ENCODE measurements around the gene ZYG11A.
A peak's percentile ranks its signal among the peaks of the same experiment; 100 is the strongest.
"Not testable (repeated sequence)": the region's sequence is repeated elsewhere in the genome, so short reads cannot be mapped to it uniquely, and the experiment has no call there.

The ZYG11A gene

DNA sequence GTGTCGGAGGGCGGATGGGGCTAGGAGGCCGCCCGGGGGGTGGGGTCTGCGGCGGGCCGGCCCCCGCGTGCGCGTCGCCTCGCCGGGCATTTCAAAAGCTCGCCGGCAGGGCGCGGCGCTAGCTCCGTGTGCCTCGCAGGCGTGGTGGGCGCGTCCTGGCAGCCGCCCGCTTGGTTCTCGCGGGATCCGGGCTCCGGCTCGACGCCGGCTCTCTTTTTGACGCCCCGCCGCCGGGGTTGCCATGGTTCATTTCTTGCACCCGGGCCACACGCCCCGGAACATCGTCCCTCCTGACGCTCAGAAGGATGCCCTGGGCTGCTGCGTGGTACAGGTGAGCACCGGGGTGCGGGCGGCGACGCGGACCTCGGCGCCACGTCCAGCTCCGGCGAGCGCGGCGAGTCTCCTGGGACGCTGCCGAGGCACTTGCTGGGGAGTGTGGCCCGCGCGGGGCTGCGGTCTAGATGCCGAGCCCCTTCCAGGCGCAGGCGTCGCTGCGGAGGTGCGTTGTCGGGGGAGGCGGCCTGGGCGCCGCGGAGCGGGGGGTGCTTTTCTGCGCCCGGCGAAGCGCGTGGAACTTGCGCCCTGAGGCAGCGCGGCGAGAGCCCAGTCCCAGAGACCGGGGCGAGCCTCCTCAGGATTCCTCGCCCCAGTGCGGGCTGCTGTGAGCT lies at the start of gene ZYG11A:
ZYG11A (plus strand) TSS at position 118 of the 668 bp plus-strand sequence; CDS start at position 242, 124 bp downstream.
- DNase-seq, result peak; percentile 80

DNA sequence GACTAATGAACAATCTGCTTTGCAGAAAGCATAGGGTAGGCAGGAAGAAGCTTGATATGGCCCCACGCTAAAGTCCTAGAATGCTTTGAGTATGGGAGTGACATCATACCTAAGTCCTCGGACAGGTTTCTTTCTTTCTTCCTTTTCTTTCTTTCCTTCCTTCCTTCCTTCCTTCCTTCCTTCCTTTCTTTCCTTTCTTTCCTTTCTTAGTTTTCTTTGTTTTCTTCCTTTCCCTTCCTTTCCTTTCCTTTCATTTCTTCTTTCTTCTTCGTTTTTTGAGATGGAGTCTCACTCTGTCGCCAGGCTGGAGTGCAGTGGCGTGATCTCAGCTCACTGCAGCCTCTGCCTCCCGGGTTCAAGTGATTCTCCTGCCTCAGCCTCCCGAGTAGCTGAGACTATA lies 48.8 kb upstream of the ZYG11A start:
- not testable (repeated sequence) for DNase-seq

DNA sequence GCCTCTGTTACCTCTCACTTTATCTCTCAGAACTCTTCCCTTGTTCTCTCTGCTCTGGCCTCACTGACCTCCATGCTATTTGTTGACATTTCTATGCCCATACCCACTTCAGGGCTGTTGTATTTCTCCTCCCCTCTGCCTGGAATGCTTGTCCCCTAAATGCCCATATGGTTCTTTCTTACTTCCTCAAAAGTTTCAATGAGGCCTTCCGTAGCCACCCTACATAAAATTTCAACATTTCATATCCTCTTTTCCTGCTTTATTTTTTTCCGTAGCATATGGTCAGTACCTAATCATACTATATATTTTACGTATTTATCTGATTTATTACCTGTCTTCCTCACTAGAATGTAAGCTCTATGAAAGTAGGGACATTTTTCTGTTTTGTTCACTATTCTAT lies 47.1 kb upstream of the ZYG11A start:
- no peak for DNase-seq

DNA sequence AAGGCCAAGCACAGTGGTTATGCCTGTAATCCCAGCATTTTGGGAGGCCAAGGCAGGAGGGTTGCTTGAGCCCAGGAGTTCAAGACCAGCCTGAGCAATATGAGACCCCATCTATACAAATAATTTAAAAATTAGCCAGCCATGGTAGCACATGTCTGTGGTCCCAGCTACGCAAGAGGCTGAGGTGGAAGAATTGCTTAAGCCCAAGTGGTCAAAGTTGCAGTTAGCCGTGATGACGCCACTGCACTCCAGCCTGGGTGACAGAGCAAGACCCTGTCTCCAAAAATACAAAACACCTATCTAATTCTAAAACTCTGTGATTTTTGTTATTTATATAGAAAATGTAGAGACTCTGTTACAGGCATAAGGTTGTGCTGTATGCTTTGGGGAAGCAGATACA lies 44.2 kb upstream of the ZYG11A start:
- DNase-seq, result no peak

DNA sequence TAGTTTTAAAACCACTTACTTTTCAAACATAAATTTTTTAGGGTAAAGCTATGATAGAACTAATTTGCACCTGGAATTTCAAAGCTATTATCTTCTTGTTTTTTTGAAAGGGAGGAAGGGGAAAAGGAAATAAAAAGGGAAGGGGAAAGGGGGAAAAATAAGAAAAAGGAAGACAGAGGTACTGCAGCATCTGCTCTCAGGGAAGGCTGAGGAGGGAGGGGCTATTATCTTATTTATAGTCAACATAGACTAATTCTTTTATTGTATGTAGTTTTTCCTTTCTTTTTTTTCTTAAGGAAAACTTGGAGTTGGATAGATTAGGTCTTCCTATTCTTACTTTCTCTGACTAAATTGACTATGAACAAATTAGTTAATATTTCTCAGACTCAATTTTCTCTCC lies 41.5 kb upstream of the ZYG11A start:
- DNase-seq, result no peak

DNA sequence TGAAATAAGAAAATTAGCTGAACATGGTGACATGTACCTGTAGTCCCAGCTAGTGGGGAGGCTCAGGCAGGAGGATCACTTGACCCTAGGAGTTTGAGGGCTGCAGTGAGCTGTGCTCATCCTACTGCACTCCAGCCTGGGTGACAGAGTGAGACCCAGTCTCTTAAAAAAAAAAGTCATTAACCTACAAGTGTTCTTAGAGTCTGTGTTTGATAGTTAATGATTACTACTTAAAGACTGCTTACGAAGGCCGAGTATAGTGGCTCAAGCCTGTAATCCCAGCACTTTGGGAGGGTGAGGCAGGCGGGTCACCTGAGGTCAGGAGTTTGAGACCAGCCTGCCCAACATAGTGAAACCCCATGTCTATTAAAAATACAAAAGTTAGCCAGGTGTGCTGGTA lies 38.5 kb upstream of the ZYG11A start:
- not testable (repeated sequence) for DNase-seq

DNA sequence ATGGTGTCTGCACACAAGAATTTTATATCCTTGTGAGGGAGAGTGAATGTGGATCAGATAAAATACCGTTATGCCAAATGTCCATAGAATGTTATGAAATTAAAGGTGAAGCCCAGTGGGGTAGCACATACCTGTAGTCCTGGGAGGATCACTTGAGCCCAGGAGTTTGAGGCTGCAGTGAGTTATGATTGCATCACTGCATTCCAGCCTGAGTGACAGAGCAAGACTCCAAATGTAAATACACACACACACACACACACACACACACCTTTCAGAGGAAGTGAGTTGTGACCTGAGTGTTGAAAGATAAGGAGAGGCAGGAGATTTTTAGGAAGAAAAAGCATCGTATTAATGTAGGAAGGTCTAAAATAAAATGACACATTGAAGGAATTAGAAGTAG lies 28.1 kb upstream of the ZYG11A start:
- no peak for DNase-seq

DNA sequence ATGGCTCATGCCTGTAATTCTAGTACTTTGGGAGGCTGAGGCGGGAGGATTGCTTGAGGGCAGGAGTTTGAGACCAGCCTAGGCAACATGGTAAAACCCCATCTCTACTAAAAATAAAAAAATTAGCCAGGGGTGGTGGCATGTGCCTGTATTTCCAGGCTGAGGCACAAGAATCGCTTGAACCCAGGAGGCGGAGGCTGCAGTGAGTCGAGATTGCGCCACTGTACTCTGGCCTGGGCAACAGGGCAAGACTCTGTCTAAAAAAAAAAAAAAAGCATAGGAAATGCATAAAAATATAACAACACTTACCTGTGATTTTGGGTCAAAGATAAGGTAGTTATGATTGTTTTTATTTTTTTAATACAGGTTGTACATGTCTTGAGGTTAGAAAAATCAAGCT lies 21.7 kb upstream of the ZYG11A start:
- not testable (repeated sequence) for DNase-seq

DNA sequence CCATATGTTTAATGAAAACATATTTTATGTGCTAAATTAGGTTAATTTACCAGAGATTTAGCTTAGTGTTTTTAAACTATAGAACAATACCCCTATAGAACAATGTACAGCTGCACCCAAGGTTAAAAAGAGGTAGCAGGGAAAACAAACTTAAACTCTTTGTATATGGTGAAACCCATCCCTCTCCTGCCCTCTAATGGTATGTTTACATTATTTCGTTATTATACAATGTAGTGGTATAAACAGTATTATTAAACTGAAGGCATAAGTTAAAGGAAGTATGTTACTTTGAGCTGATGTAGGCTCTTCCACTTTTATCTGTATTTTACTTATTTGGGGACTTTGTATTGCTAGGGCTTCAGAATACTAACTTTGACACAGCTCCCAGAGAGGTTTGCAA lies 16.7 kb upstream of the ZYG11A start:
- DNase-seq, result no peak

DNA sequence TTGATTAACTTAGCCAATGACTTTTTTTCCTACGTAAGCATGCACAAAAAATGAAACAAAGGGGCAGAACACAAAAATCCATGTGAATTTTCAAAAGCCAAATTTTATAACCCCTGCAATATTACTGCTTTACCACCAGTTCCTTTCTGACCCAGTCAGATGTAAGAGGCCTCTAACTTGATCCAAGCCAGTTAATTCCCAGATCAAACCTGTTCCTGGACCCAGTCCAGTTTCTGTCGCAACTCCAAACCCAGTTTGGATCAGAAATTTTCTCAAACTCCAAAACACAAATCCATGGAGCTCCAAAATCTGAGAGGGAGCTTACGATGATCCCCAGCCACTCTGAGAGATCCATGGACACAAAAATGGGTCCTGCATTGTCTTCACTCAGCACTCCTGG lies 7.8 kb upstream of the ZYG11A start:
- no peak for DNase-seq

DNA sequence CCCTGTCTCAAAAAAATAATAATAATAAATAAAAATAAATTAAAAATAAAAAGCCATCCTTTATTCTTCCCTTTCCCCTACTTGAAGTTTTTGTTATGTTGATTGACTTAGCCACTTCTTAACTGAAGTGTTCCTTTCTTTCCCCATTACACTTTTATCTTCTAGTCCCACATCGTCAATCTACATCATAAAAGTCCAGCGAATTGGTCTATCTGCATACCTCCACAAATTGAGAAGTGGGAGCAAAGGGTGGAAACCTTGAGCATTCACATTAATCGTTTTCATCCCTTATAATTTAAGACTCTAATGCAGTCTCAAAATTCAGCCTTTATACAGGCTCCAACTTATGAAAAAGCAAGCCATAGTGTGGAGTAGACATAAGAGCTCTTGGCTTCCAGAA lies 6.5 kb upstream of the ZYG11A start:
- DNase-seq, result no peak

DNA sequence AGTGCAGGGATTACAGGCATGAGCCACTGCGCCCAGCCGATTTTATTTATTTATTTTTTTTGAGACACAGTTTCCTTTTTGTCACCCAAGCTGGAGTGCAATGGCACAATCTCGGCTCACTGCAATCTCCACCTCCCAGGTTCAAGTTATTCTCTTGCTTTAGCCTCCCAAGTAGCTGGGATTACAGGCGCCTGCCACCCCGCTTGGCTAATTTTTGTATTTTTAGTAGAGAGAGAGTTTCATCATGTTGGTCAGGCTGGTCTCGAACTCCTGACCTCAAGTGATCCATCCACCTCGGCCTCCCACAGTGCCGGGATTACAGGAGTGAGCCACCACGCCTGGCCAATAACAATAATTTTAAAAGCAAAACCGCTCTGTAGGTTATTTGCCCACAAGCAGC lies 3.4 kb upstream of the ZYG11A start:
- DNase-seq, result not testable (repeated sequence)

DNA sequence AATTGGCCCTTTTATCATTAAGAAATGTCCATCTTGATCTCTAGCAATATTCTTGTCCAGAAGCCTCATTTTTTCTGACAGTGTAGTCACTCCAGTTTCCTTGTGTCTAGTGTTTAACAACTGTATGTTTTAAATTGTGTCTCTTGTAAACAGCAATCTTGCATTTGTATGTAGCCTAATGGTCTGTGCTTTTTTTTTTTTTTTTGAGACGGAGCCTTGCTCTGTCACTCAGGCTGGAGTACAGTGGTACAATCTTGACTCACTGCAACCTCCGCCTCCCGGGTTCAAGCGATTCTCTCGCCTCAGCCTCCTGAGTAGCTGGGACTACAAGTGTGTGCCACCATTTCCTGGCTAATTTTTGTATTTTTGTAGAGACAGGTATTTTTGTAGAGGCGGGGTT lies 2.6 kb downstream of the ZYG11A start:
- not testable (repeated sequence) for DNase-seq

DNA sequence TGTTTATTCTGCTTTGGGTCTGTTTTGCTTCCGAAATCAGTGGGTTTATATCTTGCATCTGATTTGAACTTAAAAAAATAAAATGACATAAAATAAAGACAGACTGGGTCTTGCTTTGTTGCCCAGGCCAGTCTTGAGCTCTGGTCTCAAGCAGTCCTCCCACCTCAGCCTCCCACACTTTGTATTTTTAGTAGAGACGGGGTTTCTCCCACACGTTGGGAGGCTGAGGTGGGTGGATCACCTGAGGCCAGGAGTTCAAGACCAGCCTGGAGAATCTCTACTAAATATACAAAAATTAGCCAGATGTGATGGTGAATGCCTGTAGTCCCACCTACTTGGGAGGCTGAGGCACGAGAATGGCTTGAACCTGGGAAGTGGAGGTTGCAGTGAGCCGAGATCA lies 5.9 kb downstream of the ZYG11A start:
- DNase-seq, result no peak

DNA sequence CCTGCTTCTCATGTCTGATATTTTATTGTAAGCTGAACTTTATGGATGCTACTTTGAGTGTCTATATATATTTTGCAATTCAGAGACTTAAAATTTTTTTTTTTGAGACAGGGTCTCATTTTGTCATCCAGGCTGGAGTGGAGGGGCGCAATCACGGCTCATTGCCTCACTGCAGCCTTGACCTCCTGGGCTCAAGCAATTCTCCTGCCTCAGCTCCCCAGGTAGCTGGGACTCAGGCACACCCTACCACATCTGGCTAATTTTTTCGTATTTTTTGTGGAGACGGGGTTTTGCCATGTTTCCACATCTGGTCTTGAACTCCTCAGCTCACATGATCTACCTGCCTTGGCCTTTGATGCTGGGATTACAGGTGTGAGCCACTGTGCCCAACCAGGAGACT lies 8.4 kb downstream of the ZYG11A start:
- DNase-seq, result no peak

DNA sequence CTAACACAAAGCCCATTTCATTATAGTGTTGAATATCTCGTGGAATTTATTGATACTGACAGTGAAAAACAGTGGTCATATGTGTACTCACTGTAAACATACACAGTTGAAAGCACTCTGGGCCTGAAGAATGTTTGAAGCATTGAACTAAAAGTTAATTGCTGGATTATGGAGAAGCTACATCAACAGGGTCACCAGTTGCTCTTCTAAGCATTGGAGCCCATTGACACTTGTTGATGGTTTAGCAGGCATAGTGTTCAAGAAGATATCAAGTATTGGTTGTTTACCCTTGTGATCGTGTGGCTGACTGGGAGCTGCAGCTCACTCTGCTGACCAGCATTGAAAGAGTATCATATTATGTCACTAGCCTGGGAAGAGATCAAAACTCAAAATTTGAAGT lies 10.3 kb downstream of the ZYG11A start:
- DNase-seq, result no peak

DNA sequence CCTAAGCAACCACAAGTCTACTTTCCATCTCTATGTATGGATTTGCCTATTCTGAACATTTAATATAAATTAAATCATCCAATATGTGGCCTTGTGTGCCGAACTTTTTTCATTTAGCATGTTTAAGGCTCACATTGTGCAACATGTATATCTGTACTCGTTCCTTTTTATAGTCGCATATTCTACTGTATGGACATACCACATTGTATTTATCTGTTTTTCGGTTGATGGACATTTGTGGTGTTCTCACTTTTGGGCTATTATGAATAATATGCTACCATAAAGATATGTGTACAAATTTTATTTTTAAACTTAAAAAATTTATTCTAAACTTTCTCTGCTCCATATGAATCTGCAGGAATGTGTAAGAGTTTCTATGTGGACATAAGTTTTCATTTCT lies 13.0 kb downstream of the ZYG11A start:
- DNase-seq, result no peak

DNA sequence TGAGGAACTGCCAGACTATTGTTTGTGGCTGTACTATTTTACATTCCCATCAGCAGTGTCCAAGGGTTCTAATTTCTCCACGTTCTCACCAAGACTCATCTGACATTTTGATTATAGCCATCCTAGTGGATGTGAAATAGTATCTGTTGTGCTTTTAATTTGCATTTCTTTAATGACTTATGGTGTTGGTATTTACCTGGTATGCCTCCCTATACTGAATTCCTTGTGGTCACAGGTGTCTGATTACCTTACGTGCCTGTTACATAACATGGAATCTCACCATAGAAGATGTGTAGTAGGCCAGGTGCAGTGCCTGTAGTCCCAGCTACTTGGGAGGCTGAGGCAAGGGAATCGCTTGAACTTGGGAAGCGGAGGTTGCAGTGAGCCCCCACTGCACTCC lies 13.5 kb downstream of the ZYG11A start:
- no peak for DNase-seq

DNA sequence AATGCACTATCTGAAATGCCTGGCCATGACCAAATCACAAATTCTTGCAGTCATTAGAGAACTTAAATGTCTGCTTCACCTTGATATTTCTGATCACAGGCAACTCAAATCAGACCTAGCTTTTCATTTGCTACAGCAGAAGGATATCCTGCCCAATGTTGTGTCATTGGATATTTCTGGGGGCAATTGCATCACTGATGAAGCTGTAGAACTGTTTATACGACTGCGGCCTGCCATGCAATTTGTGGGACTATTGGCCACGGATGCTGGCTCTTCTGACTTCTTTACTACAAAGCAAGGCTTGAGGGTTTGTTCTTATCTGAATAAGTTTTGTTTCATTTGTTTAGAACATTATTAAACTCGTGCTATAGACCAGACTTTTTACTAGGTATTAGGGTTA lies 14.9 kb downstream of the ZYG11A start:
- no peak for DNase-seq

DNA sequence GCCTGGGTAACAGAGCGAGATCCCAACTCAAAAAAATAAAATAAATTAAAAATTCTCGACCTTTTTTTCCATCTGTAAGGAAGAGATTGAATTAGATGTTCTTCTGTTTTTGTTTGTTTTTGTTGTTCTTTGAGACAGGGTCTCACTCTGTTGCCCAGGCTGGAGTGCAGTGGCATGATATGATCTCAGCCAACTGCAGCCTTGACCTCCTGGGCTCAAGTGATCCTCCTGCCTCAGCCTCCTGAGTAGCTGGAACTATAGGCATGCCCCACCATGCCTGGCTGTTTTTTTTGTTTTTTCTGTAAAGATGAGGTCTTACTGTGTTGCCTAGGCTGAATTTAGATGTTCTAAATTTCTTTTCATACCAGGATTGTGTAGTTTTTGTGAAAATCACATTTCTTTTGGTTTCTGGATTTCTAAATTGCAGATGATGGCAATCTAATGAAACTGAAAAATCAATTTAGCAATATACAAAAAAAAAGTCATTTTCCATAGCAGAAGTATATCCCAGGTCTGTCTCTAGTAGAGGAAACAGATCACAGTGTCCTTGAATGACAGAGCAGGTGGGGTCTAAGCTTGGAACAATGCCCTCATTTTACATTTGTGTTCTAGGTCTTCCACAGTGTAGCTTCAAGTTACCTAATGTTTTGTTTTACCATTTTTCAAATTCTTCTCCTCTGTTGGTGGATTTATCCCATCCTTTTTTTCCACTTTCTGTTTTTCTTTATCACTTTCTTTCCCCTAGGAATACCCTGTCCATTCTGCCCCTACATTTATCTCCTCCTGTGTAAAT lies 20.3 kb downstream of the ZYG11A start:
- no peak for DNase-seq

DNA sequence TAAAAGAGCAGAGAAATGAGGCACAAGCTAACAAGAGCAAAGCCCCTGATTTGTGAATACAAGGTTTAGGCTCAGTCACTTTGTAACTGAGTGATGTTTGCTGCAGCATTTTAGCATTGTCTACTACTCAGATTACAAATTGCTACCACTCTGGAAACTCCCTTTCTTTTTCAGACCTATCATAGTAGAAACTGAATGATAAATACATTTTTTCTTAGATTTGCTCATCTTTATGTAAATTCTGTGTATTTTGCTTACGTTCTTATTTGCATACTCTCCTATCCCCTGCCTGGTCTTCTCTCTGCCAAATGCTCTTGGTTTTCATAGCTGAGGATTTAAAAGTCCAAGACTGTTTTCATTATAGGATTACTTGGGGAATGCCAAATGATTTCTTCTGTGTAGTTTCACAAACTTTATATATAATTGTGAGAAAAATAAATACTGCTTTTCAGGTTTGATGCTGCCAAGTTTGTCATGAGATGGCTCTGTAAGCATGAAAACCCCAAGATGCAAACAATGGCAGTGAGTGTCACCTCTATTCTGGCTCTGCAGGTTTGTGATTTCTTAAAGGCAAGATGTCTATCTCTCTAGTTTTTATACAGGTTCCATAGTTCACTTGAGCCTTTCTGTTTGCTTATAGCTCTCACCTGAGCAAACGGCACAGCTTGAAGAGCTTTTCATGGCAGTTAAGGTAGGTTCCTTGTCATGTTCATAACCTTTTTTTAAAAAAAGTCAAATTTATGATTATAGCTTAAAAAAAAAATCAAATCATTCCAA lies 24.7 kb downstream of the ZYG11A start:
- no peak for DNase-seq

DNA sequence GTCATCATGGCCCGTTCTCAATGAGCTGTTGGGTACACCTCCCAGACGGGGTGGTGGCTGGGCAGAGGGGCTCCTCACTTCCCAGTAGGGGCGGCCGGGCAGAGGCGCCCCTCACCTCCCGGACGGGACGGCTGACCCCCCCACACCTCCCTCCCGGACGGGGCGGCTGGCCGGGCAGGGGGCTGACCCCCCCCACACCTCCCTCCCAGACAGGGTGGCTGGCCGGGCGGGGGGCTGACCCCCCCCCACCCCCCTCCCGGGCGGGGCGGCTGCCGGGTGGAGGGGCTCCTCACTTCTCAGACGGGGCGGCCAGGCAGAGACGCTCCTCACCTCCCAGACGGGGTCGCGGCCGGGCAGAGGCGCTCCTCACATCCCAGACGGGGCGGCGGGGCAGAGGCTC lies 27.2 kb downstream of the ZYG11A start:
- not testable (repeated sequence) for DNase-seq

DNA sequence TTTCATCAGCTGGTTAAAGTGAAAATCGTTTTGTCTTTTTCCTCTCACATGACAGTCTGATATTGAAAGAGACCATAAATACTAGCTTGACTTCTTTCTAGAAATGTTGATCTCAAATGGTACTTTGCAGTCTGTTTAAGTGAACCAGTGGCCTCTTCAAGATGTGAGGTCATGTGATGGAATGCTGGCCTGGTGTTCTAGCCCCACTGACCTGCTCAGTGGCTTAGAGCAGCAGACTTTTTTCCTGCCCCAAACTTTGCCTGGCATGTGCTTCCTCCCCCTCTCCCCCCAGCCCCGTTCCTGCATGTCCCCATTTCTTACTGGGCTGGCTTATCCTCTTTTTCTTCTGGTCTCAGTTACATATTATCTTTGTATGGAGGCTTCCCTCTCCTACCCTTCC lies 34.3 kb downstream of the ZYG11A start:
- DNase-seq, result no peak

DNA sequence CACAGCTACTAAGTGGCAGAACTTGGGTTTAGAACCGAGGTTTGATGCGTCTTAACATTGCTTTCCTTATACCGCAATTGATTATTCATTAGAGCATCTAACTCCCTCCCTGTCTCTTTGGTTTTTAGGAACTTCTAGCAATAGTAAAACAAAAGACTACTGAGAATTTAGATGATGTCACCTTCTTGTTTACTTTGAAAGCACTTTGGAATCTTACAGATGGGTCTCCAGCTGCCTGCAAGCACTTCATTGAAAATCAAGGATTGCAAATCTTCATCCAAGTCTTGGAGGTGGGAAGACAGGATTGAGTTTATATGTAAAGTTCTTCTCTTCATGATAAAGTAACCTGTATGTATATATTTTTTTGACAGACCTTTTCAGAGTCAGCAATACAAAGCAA lies 35.0 kb downstream of the ZYG11A start:
- DNase-seq, result no peak
